ENCODE results near the gene ONECUT3.

DNA sequence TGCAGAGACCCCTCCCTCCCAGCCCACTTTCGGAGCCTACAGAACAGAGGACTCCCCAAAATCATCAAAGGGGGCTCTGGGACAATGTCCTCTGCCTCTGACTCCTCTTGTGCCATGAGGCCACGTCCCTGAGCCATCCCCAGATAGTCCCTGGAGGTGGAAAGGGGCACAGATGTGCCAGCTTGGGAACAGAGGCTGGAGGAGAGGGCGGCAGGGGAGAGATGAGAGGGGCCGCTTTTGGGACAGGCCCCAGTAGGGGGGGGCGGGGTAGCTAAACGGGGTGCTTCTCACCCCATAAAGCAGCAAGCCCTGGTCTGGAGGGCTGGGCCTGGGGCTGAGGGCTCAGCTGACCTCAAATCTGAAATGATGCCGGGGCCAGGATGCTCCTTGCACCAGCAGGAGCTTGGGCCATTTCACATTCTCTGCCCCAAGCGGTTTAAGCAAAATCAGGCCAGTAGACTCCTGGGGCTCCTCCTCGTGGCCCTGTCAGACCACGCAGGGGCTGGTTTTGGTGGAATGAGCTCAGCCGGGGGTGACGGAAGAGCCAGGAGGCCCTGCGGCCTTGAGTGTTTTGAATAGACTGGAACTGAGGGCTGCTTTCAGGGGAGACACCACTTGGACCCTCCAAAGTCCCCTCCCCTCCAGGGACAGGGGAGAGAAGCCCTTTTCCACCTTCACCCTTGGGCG lies 27.1 kb downstream of the ONECUT3 start:
- TF ChIP-seq, protein P1, sequence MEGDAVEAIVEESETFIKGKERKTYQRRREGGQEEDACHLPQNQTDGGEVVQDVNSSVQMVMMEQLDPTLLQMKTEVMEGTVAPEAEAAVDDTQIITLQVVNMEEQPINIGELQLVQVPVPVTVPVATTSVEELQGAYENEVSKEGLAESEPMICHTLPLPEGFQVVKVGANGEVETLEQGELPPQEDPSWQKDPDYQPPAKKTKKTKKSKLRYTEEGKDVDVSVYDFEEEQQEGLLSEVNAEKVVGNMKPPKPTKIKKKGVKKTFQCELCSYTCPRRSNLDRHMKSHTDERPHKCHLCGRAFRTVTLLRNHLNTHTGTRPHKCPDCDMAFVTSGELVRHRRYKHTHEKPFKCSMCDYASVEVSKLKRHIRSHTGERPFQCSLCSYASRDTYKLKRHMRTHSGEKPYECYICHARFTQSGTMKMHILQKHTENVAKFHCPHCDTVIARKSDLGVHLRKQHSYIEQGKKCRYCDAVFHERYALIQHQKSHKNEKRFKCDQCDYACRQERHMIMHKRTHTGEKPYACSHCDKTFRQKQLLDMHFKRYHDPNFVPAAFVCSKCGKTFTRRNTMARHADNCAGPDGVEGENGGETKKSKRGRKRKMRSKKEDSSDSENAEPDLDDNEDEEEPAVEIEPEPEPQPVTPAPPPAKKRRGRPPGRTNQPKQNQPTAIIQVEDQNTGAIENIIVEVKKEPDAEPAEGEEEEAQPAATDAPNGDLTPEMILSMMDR (IDR thresholded peaks at IDR 0.05): no peak
- no peak for TF ChIP-seq POLR2A (IDR thresholded peaks at IDR 0.05)

Data from lower leg skin (tissue), 3 donors.